GM18505 (cell line): ENCODE results near the gene UBR7.
"Not testable (repeated sequence)": the region's sequence is repeated elsewhere in the genome, so short reads cannot be mapped to it uniquely, and the experiment has no call there.

Experiments
- ATAC-seq: cut with Tn5 transposase; IDR thresholded peaks from one replicate; pipeline ENCODE4 v1.9.1; 2021; ENCODE audit not compliant: unreplicated experiment
- POLR2A ChIP-seq: IDR thresholded peaks from 4 replicates; pipeline ENCODE4 v1.6.1; 2011; ENCODE audit warnings: borderline replicate concordance; ENCODE audit not compliant: insufficient read depth, insufficient read length; ENCODE audit errors: extremely low read depth

Gene UBR7, protein sequence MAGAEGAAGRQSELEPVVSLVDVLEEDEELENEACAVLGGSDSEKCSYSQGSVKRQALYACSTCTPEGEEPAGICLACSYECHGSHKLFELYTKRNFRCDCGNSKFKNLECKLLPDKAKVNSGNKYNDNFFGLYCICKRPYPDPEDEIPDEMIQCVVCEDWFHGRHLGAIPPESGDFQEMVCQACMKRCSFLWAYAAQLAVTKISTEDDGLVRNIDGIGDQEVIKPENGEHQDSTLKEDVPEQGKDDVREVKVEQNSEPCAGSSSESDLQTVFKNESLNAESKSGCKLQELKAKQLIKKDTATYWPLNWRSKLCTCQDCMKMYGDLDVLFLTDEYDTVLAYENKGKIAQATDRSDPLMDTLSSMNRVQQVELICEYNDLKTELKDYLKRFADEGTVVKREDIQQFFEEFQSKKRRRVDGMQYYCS

DNA sequence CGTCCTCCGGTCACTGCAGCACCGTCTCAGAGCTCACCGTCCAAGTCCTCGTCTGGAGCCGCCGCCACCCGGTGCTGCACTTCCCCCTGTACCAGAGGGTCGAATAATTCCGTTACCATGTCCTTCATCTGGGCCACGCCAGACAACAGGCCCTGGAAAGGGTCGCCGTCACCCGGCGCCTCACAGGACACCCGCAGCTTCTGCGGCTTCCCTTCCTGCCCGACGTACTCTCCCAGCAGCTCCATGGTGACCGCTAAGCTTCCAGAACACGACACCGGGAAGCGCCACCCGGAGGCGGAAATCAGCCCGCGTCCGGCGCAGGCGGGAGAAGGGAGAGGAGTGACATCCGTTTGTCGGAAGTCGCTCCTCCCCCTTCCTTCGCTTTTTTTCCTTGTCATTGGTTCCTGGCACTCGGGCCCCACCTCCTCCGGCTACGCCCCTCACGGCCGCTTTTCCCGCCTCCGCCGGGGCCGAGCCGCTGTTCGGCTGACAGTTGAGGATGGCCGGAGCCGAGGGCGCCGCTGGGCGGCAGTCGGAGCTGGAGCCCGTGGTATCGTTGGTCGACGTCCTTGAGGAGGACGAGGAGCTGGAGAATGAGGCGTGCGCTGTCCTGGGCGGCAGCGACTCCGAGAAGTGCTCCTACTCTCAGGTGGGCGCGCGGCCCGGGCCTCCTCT is at the start of gene UBR7, which contains the start of gene GON7:
UBR7 (plus strand) TSS at position 464 of the 675 bp plus-strand sequence; CDS start at position 500, 36 bp downstream.
GON7 (minus strand) TSS at position 273 of the 675 bp plus-strand sequence; CDS start at position 245, 28 bp downstream.
- peak; percentile 84 for TF ChIP-seq POLR2A
- ATAC-seq, result peak; percentile 80

DNA sequence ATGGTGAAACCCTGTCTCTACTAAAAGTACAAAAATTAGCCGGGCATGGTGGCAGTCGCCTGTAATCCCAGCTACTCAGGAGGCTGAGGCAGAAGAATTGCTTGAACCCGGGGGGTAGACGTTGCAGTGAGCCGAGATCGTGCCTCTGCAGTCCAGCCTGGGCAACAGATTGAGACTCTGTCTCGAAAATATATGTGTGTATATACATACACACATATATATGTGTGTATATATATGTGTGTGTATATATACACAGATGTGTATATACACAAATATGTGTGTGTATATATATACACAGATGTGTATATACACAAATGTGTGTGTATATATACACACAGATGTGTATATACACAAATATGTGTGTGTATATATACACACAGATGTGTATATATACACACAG is 48.7 kb upstream of the UBR7 start:
- not testable (repeated sequence) for ATAC-seq

DNA sequence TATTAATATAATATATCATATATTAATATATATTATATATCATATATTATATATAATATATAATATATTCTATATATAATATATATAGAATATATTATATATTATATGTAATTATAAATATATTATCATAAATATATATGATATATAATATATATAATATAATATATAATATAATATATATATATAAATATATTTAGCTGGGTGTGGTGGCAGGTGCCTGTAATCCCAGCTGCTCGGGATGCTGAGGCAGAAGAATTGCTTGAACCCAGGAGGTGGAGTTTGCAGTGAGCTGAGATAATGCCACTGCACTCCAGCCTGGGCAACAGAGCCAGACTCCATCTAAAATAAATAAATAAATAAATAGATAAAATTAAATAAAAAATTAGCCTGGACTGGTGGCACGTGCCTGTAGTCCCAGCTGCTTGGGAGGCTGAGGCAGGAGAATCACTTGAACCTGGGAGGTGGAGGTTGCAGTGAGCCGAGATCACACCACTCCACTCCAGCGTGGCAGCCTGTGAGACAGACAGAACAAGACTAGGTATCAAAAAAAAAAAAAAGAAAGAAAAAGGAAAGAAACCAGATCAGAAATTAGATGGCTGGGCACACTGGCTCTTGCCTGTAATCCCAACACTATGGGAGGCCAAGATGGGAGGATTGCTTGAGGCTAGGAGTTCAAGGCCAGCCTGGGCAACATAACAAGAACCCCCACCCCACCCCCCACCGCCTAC is 47.3 kb upstream of the UBR7 start:
- not testable (repeated sequence) for ATAC-seq

DNA sequence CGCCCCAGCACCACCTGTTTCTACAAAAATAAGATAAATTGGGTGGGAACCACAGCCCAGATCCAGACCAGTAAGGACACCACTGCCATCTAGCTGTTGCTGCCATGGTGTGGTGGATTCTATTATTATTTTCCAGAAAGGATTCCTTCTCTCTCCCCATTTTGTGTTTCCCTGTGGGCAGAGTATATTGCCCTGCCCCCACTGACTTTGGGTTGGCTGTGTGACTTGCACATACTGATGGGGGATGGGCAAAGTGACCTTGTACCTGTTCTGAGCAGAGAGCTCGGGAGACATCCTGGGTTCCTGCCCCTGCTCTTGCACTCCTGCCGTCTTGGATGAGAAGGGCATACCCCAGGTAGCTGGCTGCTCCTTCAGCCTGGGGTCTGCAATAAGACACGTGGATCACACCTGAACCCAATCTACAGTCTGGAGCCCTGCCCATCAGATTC is 46.7 kb upstream of the UBR7 start:
- no peak for ATAC-seq
- no peak for TF ChIP-seq POLR2A

DNA sequence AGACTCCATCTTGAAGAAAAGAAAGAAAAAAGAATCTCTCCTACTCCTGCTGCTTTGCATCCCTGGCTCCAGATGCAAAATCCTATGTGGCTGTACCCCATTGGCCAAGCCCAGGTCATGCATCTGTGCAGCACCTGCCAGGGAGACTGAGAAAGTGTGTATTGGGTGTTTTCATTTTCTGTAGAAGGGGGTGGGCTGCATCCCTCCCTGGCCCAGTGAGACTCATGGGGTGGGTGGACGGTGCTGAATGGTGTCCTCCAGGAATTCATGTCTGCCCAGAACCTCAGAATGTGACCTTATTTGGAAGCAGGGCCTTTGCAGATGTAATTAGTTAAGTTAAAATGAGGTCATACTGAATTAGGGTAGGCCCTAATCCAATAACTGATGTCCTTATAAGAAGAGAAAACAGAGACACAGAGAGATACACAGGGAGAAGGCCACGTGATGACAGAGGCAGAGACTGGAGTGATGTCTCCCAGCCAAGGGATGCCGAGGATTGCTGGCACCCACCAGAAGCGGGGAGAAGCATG is 45.6 kb upstream of the UBR7 start:
- TF ChIP-seq POLR2A, result no peak
- ATAC-seq, result no peak

DNA sequence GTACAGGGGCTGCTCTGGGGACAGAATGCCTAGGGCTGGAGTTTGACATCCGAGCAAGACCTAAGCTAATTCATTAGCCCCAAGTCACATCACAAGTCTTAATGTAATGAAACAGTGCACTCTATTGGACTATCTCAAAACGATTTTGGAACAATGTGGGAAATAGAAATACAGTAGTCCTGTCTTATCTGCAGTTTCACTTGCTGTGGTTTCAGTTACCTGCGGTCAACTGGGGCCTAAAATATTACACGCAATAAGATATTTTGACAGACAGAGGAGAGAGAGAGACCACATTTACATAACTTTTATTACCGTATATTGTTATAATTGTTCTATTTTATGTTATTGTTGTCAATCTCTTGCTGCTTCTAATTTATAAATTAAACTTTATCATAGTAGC is 43.5 kb upstream of the UBR7 start:
- no peak for ATAC-seq
- no peak for TF ChIP-seq POLR2A

DNA sequence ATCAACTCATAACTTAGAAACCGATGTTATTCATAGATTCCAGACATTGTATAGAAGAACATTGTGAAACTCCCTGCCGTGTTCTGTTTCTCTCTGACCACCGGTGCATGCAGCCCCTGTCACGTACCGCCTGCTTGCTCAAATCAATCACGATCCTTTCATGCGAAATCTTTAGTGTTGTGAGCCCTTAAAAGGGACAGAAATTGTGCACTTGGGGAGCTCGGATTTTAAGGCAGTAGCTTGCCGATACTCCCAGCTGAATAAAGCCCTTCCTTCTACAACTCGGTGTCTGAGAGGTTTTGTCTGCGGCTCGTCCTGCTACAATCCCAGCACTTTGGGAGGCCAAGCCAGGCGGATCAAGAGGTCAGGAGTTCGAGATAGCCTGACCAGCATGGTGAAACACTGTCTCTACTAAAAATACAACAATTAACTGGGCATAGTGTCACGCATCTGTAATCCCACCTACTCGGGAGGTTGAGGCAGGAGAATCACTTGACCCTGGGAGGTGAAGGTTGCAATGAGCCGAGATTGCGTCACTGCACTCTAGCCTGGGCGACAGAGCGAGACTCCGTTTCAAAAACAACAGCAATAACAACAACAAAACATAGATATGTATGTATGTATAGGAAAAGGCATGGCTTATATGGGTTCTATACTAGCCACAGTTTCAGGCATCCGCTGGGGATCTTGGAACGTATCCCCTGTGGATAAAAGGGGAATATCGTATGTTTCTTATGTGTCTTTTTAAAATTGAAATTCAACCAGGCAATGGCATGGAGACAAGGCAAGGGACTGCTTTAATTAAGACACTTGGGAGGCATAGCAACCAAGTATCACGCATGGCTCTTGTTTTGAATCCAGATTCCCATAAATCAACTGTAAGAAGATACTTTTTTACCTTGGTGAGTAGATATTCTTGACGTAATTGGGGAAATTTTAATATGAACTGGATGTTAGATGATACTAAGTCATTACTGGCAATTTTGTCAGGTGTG is 41.5 kb upstream of the UBR7 start:
- ATAC-seq, result not testable (repeated sequence)

DNA sequence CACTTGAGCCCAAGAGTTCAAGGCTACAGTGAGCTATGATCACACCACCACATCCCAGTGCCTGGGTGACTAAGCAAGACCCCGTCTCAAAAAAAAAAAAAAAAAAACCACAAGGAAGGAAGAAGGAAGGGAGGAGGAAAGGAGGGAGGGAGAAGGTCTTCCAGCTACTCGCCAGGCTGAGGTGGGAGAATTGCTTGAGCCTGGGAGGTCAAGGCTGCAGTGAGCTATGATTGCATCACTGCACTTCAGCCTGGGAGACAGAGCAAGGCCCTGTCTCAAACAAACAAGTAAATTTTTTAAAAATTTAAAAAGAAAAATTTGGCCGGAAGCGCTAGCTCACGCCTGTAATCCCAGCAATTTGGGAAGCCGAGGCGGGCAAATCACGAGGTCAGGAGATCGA is 38.4 kb upstream of the UBR7 start:
- not testable (repeated sequence) for ATAC-seq

DNA sequence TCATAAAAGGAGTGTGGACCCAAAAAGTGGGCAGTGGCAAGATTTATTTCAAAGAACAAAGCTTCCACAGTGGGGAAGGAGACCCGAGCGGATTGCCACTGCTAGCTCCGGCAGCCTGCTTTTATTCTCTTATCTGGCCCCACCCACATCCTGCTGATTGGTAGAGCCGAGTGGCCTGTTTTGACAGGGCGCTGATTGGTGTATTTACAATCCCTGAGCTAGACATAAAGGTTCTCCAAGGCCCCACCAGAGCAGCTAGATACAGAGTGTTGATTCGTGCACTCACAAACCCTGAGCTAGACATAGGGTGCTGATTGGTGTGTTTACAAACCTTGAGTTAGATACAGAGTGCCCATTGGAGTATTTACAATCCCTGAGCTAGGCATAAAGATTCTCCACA is 37.4 kb upstream of the UBR7 start:
- not testable (repeated sequence) for ATAC-seq

DNA sequence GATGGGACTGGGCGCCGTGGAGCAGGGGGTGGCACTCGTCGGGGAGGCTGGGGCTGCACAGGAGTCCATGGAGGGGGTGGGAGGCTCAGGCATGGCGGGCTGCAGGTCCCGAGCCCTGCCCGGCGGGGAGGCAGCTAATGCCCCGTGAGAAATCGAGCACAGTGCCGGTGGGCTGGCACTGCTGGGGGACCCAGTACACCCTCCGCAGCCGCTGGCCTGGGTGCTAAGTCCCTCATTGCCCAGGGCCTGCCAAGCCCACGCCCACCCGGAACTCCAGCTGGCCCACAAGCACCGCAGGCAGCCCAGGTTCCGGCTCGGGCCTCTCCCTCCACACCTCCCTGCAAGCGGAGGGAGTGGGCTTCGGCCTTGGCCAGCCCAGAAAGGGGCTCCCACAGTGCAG is 36.9 kb upstream of the UBR7 start:
- not testable (repeated sequence) for ATAC-seq

DNA sequence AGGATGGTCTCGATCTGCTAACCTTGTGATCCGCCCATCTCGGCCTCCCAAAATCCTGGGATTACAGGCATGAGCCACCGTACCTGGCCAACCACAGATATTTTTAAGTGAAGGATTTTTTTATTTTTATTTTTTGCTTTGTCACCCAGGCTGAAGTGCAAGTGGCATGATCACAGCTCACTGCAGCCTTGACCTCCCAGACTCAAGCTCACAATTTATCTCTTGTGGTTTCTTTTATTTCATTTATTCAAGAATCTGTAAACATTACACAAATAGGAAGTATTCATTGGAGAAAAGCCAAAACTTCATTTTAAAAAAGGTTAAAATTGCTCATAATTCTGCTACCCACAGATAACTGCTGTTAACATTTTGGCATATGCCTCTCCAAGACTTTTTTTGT is 35.7 kb upstream of the UBR7 start:
- no peak for TF ChIP-seq POLR2A

DNA sequence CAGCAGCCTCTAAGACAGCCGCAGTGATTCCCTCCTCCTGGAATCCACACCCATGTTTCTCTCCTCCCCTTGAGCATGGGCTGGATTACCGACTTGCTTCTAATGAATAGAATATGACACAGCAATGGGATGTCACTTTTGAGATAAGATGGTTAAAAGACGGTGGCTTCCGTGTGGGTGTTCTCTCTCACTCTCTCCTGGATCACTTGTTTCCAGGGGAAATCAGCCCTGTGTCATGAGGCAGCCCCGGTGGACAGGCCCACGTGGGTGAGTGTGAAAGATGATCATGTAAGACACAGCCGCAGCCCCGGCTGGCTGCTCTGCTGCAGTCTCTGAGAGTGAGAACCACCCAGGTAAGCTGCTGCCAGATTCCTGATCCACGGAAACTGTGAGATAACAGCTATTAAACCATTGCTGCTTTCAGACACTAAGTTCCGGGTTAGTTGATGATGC is 33.1 kb upstream of the UBR7 start:
- TF ChIP-seq POLR2A, result no peak
- ATAC-seq, result no peak

More for the DNA sequence above, 35.7 kb upstream of the UBR7 start:
- ATAC-seq, result no peak

DNA sequence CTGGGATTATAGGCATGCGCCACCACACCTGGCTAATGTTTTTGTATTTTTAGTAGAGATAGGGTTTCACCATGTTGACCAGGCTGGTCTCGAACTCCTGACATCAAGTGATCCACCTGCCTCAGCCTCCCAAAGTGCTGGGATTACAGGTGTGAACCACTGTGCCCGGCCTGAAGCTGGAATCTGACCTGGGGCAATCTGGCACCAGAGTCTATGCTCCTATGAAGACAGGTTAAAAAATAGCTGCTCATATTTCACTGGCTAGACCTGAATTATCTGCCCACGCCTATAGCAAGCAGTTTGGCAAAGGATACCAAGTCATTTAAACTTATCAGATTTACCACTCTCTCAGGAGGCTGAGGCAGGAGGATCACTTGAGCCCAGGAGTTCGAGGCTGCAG is 32.3 kb upstream of the UBR7 start:
- not testable (repeated sequence) for ATAC-seq
